ENCODE measurements around the gene CREBBP.

The CREBBP gene

DNA sequence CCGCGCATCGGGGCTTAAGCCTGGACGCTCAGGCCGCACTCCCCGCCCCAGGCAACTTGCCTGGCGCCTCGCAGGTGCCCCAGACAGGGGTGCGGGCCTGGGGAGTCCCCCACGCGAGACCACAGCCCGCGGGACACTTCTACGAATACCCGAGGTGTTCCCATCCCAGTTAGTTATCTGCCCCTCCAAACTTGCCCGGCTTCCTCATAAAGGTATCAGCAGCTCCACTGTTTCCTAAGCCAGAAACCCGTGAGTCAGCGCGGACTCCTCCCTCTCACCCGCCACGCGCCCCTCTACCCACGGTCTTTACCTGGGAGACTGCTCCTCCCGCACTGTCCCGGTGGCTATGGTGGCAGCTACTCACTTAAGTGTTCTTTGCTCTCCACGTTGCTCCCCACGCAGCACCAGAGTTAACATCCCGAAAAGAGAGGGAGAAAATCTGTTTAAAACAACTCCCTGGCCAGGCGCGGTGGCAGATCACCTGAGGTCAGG lies 1.0 kb upstream of the CREBBP start:
- DNase-seq (ENCODE audit: insufficient read length, low spot score) = no peak
- no peak for FAIRE-seq
- TF ChIP-seq POLR2AphosphoS5 (IDR thresholded peaks at IDR 0.05; ENCODE audit: low read depth, low read length) (no peak), SPI1 (IDR thresholded peaks at IDR 0.05; ENCODE audit: low read depth, low read length) (no peak), PAX5 (IDR thresholded peaks at IDR 0.05; ENCODE audit: insufficient read depth, low read length, severe bottlenecking) (no peak), TAF1 (IDR thresholded peaks at IDR 0.05; ENCODE audit: low read depth, low read length) (no peak), POLR2A (IDR thresholded peaks at IDR 0.05; ENCODE audit: low read depth, low read length) (no peak), POU2F2 (IDR thresholded peaks at IDR 0.05; ENCODE audit: low read depth, low read length) (no peak)

DNA sequence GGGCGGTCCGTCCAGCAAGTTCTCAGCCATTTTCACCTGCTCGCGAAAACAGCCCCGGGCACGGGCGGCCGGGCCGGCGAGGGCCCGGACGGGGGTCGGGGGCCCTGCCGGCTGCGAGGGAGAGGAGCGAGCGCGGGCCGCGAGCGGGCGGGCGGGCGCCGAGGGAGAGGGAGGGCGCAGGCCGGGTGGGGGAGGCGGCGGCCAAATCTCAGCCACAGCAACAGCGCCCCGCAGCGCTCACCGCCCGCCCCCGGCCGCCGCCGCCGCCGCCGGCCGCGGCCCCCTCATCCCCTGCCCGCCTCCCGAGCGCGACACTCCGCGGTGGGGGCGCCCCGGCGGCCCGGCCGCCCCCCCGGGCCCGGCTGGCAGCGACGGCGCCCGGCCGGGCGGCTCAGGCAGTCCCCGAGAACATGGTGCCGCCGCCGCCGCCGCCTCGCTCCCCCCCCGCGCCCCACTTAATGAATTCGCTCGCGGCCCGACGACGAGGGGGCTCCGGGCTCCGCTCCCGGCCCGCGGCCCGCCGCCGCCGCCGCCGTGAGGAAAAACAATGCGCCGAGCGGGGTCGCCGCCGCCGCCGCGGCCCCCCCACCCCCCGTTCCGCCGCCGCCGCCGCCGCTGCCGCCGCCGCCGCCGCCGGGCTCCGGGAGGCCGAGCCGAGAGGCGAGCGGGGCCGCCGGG lies 487 bp downstream of the CREBBP start:
- peak; percentile 76 for FAIRE-seq
- DNase-seq (ENCODE audit: insufficient read length, low spot score) = peak; percentile 61
- TF ChIP-seq PAX5 (IDR thresholded peaks at IDR 0.05; ENCODE audit: insufficient read depth, low read length, severe bottlenecking) (no peak), POLR2A (IDR thresholded peaks at IDR 0.05; ENCODE audit: low read depth, low read length) (no peak), POLR2AphosphoS5 (IDR thresholded peaks at IDR 0.05; ENCODE audit: low read depth, low read length) (no peak), POU2F2 (IDR thresholded peaks at IDR 0.05; ENCODE audit: low read depth, low read length) (no peak), SPI1 (IDR thresholded peaks at IDR 0.05; ENCODE audit: low read depth, low read length) (no peak), TAF1 (IDR thresholded peaks at IDR 0.05; ENCODE audit: low read depth, low read length) (no peak)

DNA sequence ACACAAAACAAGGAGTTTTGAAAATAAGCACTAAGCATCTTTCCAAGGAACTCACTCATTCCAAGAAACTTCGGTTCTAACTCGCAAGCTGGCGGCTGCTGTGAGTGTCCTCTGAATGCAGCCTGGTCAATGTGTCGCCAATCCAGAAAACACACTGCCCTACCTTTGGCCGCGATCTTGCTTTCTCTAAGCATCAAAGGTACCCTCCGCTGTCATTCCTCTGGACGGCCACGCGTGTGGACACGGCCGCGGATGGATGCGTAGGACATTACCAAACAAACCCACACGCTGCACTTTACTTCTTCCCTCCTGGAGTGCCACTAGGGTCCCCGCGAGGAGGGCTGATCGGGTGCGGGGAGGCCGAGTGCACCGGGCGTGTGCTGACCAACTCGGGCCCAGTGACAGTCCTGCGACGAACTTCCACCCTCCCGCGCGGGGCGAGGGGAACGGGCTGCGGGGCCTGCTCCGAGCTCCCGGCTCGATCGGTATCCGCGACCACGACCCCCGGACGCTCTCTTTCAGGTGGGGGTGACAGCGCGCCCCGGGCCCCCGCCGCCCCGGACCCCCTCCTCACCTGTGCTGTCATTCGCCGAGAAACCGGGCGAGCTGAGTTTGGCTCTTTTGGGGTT lies 1.1 kb downstream of the CREBBP start:
- TF ChIP-seq POLR2AphosphoS5 (IDR thresholded peaks at IDR 0.05; ENCODE audit: low read depth, low read length) (no peak), TAF1 (IDR thresholded peaks at IDR 0.05; ENCODE audit: low read depth, low read length) (no peak), SPI1 (IDR thresholded peaks at IDR 0.05; ENCODE audit: low read depth, low read length) (no peak), POU2F2 (IDR thresholded peaks at IDR 0.05; ENCODE audit: low read depth, low read length) (no peak), PAX5 (IDR thresholded peaks at IDR 0.05; ENCODE audit: insufficient read depth, low read length, severe bottlenecking) (no peak), POLR2A (IDR thresholded peaks at IDR 0.05; ENCODE audit: low read depth, low read length) (no peak)
- DNase-seq (ENCODE audit: insufficient read length, low spot score) (no peak), FAIRE-seq (peak; percentile 76)

DNA sequence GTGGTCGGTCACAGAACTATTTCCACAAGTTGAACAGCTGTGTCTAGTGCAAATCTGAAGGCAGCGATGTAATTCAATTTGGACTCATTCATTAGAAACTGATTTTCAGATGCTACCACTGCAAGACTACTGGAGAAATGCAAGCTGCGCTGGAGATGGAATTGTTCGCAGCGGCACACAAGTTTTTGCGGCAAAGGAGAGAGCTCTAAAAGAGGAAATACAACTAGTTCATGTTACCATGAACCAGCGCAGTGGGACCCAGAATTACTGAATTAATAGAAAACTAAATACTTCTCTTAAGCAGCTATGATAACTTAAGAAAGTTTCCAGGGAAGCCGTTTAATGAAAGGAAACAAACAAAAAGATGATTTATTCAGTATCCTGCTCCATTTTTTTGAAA lies 1.9 kb downstream of the CREBBP start:
- FAIRE-seq = peak; percentile 38
- no peak for TF ChIP-seq PAX5 (IDR thresholded peaks at IDR 0.05; ENCODE audit: insufficient read depth, low read length, severe bottlenecking)
- peak; percentile 43 for TF ChIP-seq SPI1 (IDR thresholded peaks at IDR 0.05; ENCODE audit: low read depth, low read length)
- no peak for DNase-seq (ENCODE audit: insufficient read length, low spot score)

DNA sequence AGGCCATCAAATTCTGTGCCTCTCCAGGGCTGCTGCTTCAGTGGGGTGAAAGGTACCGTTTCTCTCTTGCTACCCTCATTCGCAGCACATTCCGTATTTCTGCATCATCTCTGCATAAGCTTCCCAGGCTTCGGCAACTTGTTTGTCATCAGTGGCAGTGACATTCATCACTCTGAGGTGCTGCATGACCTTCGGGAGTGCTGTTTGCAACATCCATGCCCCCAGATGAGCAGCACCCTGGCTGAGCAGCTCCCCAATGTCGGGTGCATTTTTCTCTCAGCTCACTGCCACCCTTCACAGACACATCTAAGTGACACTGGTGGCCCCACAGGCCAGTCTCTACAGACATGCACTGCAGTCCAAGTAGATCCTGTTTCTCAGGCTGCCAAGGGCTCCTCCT lies 3.8 kb downstream of the CREBBP start:
- DNase-seq (ENCODE audit: insufficient read length, low spot score) (no peak), FAIRE-seq (no peak)
- TF ChIP-seq TAF1 (IDR thresholded peaks at IDR 0.05; ENCODE audit: low read depth, low read length) = no peak
- no peak for TF ChIP-seq POLR2A (IDR thresholded peaks at IDR 0.05; ENCODE audit: low read depth, low read length)
- TF ChIP-seq POU2F2 (IDR thresholded peaks at IDR 0.05; ENCODE audit: low read depth, low read length) = no peak
- TF ChIP-seq POLR2AphosphoS5 (IDR thresholded peaks at IDR 0.05; ENCODE audit: low read depth, low read length) = no peak
- no peak for TF ChIP-seq SPI1 (IDR thresholded peaks at IDR 0.05; ENCODE audit: low read depth, low read length)
- TF ChIP-seq PAX5 (IDR thresholded peaks at IDR 0.05; ENCODE audit: insufficient read depth, low read length, severe bottlenecking) = no peak

DNA sequence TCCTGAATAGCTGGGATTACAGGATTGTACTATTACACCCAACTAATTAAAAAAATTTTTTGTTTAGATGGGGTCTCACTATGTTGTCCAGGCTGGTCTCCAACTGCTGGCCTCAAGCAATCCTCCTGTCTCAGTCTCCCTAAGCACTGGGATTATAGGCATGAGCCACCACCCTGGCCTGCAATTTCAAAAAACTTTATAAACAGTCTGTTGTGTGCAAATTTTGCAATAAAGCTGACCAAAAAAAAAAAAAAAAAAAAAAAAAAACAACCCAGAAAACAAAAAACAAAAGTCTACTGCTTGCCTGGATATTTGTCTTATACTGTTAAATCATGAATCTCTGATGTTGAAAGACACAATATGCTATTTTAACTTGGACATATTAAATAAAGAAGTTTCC lies 4.4 kb downstream of the CREBBP start:
- FAIRE-seq (no peak), DNase-seq (ENCODE audit: insufficient read length, low spot score) (no peak)
- TF ChIP-seq PAX5 (IDR thresholded peaks at IDR 0.05; ENCODE audit: insufficient read depth, low read length, severe bottlenecking) (no peak), SPI1 (IDR thresholded peaks at IDR 0.05; ENCODE audit: low read depth, low read length) (no peak), POLR2A (IDR thresholded peaks at IDR 0.05; ENCODE audit: low read depth, low read length) (no peak), POU2F2 (IDR thresholded peaks at IDR 0.05; ENCODE audit: low read depth, low read length) (no peak), POLR2AphosphoS5 (IDR thresholded peaks at IDR 0.05; ENCODE audit: low read depth, low read length) (no peak), TAF1 (IDR thresholded peaks at IDR 0.05; ENCODE audit: low read depth, low read length) (no peak)

DNA sequence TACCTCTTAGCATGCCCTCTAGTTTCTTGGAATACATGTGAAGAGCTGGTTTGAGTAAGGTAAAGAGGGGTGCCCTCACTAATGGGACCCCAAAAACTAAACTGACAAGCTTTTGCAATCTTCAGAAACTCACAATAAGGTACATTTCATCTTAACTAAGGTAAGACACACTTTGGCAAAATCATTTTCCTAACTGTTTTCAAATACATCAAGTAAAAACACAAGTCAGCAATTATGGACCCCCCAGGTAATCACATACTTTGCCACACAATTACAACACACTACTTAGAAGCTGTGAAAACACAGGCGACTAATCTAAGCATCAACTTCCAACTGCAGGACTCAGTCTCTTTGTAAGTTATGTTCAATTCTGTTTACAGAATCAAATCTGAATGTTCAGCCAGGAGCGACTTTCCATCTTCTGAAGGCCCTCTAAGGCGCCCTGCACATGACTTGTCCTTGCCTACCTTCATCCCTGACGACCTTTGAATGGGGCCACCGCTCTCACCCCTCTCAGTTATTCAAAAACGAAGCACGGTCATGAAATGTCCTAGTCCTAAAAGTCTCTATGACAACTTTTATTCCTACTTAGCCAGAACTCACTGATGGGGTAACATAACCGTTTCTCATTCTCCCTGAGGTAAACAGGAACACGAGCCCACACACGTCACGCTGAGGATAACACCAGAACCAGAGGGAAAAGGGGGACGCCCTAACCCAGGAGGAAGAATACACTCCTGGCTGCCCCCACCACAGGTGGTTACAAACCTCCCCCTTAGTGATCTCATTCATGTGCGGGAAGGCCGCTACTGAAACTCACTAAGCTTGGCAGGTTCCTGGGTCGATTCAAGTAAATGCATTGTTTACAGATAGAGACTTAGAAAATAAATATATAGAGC lies 5.5 kb downstream of the CREBBP start:
- no peak for DNase-seq (ENCODE audit: insufficient read length, low spot score)
- FAIRE-seq = no peak
- TF ChIP-seq PAX5 (IDR thresholded peaks at IDR 0.05; ENCODE audit: insufficient read depth, low read length, severe bottlenecking) (no peak), POLR2AphosphoS5 (IDR thresholded peaks at IDR 0.05; ENCODE audit: low read depth, low read length) (no peak), POU2F2 (IDR thresholded peaks at IDR 0.05; ENCODE audit: low read depth, low read length) (no peak), TAF1 (IDR thresholded peaks at IDR 0.05; ENCODE audit: low read depth, low read length) (no peak), POLR2A (IDR thresholded peaks at IDR 0.05; ENCODE audit: low read depth, low read length) (no peak), SPI1 (IDR thresholded peaks at IDR 0.05; ENCODE audit: low read depth, low read length) (no peak)

DNA sequence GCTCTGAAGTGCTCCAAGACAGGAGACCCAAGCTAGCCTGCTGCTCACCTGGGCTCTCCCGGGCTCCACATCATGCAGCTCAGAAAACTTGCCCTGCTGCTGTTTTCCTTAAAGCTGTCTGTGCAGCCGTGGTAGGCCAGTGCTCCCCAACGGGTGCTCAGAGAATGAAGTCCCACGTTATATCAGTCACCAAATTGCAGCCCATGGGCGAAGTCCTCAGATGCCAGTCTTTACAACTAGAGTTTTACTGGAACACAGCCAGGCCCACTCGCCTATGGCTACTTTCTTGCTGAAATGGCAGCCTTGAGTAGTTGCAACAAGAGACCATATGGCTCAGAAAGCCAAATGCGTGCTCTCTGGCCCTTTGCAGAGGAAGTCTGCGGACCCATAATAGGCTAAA lies 6.3 kb downstream of the CREBBP start:
- DNase-seq (ENCODE audit: insufficient read length, low spot score) (no peak), FAIRE-seq (no peak)
- no peak for TF ChIP-seq SPI1 (IDR thresholded peaks at IDR 0.05; ENCODE audit: low read depth, low read length)
- TF ChIP-seq POU2F2 (IDR thresholded peaks at IDR 0.05; ENCODE audit: low read depth, low read length) = no peak
- no peak for TF ChIP-seq POLR2AphosphoS5 (IDR thresholded peaks at IDR 0.05; ENCODE audit: low read depth, low read length)
- TF ChIP-seq POLR2A (IDR thresholded peaks at IDR 0.05; ENCODE audit: low read depth, low read length) = no peak
- TF ChIP-seq TAF1 (IDR thresholded peaks at IDR 0.05; ENCODE audit: low read depth, low read length) = no peak
- TF ChIP-seq PAX5 (IDR thresholded peaks at IDR 0.05; ENCODE audit: insufficient read depth, low read length, severe bottlenecking) = no peak
